DMS 273 treated with DMSO at 0.1 percent for 48 hours (cell line): Measurements from ENCODE around the gene RPS6KA1.
"Not testable (repeated sequence)": the region's sequence is repeated elsewhere in the genome, so short reads cannot be mapped to it uniquely, and the experiment has no call there.

ENCODE experiments used
- DNase-seq: peaks from one replicate; lab custom pipeline; 2025; lab: John Stamatoyannopoulos, UW

RPS6KA1 gene

DNA sequence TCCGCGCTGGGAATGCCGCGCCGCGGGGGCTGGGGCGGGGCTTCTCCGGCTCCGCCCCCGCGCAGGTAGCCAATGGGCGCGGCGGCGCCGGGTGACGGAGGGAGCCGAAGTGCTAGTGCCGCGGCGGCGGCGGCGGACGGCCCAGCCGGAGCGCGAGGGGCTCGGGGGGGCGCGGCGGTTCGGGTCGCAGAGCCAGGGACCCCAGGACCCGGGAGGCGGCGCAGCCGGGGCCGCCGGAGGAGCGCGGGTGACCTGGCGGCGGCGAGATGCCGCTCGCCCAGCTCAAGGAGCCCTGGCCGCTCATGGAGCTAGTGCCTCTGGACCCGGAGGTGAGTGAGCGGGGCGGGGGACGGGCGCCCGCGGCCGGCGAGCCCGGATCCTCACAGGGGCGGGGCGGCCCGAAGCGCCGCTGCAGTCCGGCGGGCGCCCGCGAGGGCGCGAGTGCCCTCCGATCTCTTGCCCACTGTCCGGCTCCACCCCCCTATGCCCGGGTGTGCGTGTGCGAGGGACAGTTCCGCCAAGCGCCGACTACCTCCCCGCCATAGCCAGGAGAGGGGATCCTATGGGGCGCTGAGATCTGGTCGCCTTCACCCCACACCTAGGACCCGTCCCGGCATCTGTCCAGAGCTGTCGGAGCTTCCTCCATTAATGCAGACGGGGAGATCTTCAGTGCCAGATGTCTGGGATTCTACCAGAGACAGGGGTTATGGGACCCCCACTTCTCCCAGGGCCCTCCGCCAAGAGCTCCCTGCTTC is at the start of gene RPS6KA1:
Gene RPS6KA1 (plus strand): TSS at position 107 of the 755 bp plus-strand sequence. CDS start 160 bp downstream, at position 267.
- no peak for DNase-seq

DNA sequence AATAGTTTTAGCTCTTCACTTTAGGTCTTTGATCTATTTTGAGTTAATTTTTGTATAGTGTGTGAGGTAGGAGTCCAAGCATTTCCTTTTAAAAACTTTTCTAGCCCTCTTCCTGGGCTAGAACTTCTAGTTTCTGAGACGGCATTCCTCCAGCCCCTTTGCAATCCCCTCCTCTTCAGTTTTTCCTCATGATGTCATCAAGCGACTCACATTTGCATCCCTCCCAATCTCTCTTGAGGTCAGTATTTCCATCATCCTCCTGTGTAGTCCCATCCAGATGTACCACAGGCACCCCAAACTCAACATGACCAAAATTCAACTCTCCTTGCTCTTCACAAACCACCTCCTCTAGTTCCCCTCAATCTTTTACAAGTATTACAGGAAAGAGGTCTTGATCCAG is 46.6 kb upstream of the RPS6KA1 start:
- DNase-seq, result no peak

DNA sequence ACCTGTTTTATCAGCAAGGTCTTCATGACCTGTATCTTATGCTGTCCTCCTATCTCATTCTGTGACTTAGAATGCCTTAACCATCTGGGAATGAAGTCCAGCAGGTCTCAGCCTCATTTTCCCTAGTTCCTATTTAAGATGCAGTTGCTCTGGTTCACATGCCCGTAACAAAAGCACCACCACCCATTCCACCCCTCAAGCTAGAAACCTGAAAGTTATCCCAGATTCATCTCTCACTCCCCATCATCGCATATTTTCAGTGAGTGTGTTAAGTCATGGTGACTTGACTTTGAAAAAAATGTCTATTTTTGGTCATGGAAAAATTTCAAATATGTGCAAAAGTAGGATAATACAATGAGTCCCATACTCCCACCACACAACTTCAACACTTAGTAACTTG is 45.6 kb upstream of the RPS6KA1 start:
- DNase-seq, result no peak

DNA sequence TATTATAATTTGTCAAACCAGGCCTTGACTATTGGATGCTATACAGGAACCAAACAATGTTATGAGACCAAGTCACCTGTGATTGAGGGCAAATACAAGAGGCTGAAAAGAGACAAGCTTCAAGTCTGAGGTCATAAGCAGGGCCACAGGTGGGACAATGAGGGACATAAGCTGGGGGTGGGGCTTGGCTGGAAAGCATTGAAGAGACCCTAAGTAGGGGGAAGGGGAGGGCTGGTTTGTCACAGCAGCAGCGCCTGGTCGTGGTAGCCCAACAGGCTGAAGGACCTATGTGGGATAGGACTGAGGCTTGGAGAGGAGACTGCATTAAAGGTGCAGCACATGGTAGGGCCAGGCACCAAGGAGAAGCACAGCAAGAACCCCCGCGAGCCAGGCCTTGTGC is 39.4 kb upstream of the RPS6KA1 start:
- DNase-seq, result no peak

DNA sequence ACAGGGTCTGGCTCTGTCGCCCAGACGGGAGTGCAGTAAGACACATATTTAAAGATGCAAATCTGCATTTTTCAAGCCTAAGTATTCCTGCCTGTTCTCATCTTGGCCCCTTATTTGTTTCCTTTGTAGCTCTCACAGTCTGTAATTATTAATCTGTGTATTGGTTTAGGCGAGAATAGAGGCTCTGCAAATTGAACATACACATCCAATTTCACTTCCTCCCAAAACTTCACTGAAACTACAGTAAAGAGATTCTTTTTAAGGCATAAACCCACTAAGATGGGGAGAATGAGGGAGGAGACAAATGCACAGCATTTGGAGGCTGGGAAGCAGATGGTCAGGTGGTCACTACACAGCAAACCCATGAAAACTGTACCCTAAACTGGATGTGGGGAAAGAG is 36.3 kb upstream of the RPS6KA1 start:
- no peak for DNase-seq

DNA sequence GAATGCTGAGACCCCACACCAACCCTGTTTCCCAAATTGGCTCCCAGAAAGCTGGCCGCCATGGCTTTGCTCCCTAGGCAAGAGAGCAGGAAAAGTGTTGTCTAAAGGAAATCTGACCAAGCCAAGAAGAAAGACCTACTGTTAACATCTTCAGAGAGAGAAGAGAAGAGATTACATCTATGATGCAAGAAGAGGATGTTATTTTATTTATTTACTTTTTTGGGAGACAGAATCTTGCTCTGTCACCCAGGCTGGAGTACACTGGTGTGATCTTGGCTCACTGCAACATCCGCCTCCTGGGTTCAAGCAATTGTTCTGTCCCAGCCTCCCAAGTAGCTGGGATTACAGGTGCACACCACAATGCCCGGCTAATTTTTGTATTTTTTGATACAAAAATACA is 35.6 kb upstream of the RPS6KA1 start:
- DNase-seq, result no peak

DNA sequence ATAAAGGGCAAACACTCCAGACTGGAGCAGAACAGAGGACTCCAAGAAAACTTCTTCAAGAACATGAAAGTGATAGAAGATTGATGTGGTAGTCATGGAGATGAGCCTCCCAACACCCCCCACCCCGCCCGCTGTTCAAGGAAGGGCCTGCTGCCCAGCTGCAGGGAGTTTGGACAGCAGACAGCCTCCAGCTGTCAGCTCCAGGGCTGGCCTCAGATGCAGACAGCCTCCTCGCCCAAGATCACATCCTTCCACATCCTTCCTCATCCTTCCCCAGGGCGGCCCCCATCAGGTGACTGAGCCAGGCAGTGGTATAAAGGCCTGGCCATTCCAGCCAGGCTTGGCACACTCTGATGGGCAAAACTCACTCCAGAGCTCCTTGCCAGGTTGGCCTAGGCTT is 32.7 kb upstream of the RPS6KA1 start:
- no peak for DNase-seq

DNA sequence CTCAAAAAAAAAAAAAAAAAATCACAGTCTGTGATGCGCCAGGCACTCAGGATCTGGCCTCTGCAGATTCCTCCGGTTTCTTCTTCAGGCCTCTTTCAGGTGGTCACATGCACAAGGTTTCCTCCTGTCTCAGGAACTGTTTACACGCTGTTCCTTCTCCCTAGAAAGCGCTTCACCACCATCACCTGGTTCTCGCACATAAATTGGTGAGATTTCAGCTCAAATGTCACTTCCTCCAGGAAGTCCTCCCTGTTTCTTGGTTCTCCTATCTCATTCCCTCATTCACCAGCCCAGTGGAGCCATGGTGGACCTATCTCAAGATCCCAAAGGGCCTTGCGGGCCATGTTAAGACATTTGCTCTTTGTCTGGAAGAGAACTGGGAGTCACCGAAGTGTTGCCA is 30.7 kb upstream of the RPS6KA1 start:
- DNase-seq, result no peak

DNA sequence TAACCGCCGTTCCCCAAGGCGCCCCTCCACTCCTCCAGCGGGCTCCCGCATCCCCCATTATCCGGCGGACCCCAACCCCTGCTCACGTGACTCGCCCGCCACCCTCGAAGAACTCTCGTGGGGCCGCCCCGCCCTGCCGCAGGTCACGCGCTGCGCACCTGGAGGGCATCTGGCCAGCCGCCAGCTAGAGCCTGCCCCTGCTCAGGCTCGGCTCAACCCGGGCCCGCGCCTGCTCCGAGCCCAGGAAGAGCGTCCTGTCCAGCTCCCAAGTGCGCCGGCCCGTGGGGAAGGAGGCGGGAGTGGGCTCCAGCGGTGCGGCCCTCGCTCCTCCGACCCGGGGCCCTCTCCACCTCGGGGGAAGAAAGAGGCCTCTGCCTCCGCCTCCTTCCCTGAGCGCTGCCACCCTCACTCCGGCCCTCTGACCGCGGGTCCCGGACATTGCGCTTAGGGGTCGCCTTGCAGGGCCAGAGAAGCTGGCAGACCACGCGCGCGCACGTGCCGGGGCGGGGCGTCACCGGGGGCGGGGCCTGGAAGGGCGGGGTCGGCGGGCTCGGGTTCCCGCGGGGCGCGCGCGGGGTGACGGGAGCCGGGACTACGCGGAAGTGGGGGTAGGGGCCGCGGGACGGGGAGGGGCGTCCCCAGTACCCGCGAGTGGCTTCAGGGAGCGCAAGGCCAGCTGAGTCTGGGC is 28.9 kb upstream of the RPS6KA1 start:
- peak; percentile 63 for DNase-seq

DNA sequence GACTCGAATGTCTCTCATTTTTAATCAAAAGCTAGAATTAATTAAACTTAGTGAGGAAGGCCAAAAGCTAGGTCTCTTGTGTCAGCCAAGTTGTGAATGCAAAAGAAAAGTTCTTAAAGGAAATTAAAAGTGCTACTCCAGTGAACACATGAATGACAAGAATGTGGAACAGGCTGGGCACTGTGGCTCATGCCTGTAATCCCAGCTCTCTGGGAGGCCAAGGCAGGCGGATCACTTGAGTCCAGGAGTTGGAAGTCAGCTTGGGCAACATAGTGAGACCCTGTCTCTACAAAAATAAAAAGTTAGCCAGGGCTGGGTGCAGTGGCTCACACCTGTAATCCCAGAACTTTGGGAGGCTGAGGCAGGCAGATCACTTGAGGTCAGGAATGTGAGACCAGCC is 18.9 kb upstream of the RPS6KA1 start:
- not testable (repeated sequence) for DNase-seq

DNA sequence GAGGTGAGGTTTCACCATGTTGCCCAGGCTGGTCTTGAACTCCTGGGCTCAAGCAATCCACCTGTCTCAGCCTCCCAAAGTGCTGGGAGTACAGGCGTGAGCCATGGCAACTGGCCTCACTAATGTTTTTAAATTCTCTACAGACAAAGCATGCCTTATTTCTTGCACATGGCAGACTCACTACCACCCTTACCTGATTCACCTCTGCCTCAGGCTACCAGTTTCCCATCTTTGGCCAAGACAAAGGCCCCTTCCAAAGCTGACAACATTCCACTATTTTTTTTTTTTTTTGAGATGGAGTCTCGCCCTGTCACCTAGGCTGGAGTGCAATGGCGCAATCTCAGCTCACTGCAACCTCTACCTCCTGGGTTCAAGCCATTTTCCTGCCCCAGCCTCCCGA is 13.7 kb upstream of the RPS6KA1 start:
- DNase-seq, result not testable (repeated sequence)

DNA sequence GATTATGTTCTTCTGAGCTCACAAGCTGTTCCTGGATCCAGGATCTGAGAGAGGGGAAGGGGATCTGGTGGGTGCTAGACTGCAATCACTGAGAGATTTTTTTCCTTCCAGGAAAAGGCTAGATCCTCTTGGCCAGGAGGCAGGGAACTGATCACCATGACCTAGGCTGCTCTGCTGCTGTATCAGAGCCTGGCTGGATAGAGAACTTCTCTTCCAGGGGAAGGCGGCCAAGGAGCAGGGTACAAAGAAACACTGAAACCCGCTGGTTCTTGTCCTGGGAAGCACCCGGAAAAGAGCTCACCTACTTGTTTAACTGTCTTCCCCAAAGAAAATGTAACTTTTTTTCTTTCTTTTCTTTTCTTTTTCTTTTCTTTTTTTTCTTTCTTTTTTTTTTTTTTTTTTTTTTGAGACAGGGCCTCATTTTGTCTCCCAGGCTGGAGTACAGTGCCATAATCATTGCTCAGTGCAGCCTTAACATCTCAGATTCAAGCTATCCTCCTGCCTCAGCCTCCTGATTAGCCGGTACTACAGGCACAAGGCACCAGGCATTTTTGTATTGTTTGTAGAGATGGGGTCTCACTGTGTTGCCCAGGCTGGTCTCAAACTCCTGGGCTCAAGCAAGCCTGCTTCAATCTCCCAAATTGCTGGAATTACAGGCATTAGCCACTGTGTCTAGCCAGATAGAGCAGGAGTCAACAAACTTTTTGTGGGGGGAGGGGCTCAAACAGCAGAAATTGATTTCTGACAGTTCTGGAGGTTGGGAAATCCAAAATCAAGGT is 12.4 kb upstream of the RPS6KA1 start:
- no peak for DNase-seq

DNA sequence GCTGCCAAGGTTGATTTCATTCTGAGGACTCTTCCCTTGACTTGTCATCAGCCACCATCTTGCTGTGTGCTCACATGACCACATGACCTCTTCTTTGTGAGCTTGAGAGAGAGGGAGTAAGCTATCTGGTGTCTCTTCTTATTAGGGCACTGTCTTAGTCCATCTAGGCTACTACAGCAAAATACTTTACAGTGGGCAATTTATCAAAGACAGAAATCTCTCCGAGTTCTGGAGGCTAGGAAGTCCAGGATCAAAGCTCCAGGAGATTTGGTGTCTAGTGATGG is 11.9 kb upstream of the RPS6KA1 start:
- DNase-seq, result no peak

DNA sequence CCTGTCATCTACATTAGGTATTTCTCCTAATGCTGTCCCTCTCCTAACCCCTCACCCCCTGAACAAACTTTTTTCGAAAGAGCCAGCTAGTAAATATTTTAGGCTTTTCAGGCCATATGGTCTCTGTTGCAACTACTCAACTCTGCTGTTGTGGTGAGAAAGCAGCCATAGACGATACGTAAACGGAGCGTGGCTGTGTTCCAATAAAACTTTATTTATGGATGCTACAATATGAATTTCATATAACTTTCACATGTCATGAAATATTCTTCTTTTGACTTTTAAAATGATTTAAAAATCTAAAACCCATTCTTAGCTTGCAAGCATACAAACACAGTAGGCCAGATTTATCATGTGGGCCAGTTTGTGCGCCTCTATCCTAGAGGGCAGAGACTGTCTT is 11.2 kb upstream of the RPS6KA1 start:
- no peak for DNase-seq

DNA sequence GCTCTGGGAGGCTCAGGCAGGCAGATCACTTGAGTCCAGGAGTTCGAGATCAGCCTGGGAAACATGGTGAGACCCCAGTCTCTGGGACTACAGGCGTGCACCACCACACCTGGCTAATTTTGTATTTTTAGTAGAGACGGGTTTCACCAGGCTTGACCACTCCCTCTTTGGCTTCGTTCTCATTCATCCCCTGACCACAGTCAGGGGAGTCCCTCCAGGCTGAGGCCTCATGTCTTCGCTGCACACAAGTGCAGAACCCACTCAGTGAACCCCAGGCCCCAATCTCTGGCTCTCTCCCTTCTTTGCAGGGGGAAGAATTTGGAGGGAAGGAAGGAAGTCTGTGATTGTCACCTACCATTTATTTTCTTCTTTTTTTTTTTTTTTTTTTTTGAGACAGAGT is 9.2 kb upstream of the RPS6KA1 start:
- no peak for DNase-seq

DNA sequence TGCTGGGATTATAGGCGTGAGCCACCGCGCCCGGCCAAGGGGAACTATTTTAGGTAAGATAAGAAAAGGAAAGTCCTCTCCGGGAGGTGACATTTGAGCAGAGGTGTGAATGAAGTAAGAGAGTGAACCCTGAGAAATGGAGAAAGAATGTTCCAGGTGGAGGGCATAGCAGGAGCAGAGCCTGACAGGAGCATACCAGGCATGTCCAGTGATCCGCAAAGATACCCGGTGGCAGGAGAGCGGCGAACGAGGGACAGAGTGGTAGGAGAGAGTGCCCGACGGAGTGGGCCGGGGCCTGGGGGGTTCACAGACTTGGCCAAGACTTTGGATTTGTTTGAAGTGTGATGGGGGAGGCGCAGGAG is 7.9 kb upstream of the RPS6KA1 start:
- no peak for DNase-seq

DNA sequence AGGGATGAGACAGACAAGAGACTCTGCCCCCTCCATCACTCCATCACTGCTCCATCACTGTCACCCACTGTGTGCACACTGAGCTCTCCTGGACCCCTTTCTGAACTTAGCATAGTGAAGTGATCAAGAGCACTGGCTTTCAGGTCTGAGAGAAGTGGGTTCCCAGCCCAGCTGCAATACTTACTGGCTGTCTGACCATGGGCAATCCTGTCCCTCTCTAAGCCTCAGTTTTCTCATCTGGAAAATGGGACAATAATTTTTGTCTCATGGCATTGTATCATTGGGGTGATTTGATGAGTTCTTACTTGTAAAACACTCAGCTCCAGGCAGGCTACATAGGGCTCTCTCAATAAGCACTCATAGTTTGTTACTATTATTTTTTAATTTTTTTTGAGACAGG is 7.5 kb upstream of the RPS6KA1 start:
- DNase-seq, result no peak

DNA sequence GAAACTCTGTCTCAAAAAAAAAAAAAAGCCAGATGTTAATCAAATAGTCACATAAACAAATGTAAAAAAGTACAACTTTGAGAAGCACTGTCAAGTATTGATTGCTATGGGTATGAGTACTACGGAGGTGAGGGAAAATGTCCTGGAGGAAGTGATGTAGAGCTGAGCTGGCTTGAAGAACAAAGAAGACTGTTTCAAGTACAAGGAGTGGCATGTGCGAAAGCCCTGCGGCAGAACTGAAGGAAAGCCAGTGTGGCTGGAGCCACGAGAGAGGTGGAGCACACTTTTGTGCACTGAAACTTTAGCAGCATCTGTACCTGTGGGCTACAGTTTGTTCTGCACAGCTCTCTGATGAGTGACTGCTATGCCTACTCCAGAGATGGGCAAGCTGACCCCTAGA is 5.4 kb upstream of the RPS6KA1 start:
- DNase-seq, result no peak

DNA sequence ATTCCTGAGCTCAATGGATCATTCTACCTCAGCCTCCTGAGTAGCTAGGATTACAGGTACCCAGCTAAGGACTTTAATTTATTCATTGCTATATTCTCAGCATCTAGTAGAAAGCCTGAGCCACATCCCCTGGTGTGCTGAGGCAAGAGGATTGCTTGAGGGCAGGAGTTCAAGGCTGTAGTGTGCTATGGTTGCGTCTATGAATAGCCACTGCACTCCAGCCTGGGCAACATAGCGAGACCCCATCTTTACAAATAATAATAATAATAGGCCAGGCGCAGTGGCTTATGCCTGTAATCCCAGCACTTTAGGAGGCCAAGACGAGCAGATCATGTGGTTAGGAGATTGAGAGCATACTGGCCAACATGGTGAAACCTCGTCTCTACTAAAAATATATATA is 3.3 kb upstream of the RPS6KA1 start:
- no peak for DNase-seq

DNA sequence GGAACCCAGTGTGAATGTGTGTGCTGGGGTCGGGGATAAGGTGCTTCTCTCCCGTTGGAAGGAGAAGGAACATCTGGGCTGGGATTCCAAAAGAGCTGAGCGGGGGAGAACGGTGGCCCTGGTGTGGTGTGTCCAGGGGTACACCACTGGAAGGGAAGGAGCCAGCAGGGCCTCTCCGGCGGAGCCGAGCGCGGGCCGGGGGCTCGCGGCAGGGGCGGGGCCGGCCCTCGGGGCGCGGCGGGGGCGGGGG is 231 bp upstream of the RPS6KA1 start:
- no peak for DNase-seq

DNA sequence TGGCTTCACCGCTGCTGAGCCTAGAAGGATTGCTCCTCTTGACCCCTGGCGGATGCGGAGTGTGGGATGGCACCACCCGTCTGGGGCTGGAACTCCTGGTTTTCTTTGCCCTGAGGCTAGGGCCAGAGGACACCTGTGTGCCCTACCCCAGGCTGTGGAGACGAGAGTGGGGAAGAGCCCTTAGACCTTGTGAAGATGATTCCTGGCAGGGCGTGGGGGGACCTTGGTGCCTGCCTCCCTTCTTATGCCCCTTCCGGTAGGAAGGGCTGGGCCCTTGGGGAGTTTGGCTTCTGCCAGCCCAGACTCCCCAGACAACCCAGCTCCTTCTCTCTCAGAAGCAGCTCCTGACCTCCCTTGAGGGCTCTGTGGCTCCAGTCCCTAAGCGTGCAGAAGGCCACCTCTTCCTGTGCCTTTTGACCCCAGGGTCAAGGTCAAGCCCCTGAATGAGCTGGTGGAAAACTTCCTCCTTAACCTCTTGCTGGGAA is 891 bp downstream of the RPS6KA1 start:
- DNase-seq, result no peak

DNA sequence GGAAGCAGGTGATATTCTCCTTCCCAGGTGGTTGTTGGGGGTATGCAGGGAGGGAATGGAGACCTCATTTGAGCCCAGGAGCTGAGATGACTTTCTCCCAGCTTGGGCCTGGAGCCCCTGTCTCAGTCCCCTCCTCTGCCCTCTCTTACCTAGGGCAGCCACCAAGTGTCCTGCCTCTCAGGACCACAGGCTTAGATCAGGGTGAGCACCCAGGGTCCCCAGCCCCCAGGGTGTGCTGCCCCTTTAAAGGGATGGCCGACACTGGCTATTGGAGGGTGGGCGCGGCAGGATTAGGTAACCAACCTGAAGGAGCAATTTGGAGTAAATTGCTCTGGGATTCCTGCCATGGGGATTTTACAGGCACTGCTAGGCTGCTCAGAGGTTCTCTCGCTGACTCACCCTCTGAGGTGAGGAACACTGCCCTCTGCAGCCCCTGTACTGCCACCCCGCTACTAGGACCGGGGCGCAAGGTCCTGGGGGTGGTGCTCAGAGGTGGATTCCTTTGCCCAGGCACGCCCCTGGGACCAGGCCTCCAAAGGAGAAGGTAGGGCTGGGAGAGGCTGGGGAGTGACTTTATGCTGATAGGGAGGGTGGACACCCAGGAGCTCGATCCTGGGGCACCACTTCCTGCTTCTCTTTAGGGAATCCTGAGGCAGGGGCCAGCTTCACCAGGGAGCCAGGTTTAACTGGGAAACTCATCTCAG is 1.5 kb downstream of the RPS6KA1 start:
- DNase-seq, result peak; percentile 84

DNA sequence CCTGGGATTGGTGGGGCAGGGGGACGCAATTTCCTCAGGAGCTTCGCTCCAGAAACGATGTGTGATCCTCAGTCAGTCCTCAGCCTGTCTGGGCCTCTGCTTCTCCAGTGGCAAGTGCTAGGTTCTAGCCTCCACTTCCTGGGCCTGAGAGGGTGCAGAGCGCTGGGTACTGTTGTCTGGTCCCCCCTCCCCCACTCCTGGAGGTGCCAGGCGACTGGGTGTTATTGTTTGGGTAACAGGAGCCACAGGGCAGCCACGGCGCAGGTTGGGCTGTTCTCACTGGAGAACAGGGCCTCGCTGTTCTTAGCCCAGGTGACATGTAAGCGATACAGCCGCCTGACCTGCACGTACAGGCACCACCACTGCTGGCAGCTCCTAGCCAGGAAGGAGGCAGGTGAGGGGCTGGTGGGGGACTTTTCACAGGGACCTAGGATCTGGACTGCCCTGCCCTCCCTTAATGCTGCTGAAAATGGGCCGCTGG is 2.1 kb downstream of the RPS6KA1 start:
- DNase-seq, result no peak
